Measurements from ENCODE around the gene LIMS1.
"Not testable (repeated sequence)": the region's sequence is repeated elsewhere in the genome, so short reads cannot be mapped to it uniquely, and the experiment has no call there.

LIMS1 gene, protein sequence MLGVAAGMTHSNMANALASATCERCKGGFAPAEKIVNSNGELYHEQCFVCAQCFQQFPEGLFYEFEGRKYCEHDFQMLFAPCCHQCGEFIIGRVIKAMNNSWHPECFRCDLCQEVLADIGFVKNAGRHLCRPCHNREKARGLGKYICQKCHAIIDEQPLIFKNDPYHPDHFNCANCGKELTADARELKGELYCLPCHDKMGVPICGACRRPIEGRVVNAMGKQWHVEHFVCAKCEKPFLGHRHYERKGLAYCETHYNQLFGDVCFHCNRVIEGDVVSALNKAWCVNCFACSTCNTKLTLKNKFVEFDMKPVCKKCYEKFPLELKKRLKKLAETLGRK

DNA sequence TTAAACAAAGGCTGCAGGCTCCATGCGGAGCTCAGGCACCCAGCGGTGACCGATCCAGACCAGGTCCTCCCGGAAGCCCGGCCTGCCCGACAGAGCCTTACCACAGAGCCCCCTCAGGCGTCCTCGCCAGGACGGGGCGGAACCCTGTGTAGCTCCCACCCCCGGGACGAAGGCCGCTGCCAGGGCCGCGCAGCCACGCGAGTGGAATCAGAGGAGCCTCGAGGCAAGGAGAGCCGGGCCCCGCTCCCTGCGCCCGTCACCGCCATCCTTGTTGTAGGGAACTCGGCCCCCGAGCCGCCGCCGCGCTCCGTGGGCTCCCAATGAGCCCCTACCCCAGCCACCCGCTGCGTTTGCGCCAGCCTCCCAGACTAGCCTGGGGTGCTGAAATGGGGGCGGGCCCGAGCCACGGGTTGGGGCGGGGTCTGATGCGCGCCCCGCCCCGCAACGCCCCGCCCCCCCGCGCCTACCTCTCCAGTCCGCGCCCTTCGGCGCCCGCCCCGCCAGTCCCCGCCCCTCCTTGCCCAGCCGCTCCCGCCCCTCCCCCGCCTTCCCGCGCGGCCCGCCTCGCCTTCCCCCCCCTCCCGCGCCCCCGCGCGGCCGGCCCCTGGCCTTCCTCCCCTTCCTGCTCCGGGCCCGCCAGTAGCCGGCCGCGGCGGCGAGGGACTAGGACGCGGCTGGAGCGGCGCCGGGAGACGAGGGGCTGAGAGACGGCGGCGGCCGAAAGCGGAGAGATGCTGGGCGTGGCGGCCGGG lies at the start of gene LIMS1:
TSS of gene LIMS1 (plus strand) at position 639 of the 752 bp plus-strand sequence. CDS start at position 732, 93 bp downstream.
- DNase-seq = peak; percentile 83

DNA sequence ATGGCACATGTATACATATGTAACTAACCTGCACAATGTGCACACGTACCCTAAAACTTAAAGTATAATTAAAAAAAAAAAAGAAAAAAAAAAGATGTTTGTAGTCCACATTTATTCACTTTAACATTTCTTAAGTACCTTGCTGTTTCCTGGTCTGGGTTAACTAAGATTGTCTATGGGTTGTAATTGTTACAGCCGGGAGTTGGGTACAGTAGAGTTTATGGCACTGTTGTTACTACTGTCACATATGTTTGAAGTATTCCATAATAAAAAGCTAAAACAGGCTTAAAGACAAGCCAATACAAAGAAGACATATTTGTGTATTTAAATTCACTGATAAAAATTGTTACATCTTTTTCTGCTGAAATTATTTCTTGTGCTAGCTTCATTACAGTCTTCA lies 49.0 kb upstream of the LIMS1 start:
- DNase-seq = no peak

DNA sequence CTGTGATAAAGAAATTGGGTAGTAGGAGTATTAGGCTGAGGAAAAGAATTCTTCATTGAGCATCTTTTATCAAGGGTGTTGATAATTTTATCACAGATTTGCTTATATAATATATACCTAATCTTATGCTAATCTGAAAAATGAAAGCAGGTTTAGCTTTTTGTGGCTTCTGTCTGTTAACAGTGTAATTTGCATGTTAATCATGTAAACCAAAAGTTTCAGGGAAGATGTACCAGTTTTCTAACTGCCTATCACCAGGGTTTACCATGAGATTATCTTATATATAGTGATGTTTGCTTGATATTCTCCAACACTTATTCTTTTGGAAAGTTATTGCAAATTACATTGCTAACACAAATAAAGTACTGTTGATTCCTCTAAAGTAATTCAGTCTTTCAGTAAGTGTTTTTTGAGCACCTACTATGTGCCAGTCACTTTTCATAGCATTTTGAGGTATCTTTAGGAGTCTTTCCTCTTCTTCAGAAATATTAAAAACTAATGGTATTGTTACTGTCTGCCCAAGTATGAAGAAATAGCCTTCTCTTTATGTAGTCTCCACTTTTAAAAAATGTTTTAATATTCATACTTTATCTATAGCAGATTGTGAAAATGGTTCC lies 43.7 kb upstream of the LIMS1 start:
- DNase-seq = no peak

DNA sequence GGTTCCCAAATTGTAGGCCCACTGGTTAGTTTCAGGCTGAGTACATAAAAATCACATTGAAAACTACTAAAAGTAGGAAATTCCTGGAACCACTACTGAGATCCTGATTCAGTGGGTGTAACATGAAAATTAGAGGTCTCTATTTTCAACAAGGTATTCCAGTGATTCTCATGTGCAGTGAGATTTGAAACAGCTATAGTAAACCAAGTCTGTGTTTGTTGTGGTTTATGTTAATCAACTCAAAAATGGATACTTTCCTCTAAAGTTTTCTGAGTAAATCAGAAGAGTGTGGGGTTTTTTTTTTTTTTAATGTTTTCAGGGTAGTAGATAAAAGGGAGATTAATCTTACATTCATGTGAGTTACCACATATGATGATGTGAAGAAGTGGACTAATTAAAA lies 42.4 kb upstream of the LIMS1 start:
- no peak for DNase-seq

DNA sequence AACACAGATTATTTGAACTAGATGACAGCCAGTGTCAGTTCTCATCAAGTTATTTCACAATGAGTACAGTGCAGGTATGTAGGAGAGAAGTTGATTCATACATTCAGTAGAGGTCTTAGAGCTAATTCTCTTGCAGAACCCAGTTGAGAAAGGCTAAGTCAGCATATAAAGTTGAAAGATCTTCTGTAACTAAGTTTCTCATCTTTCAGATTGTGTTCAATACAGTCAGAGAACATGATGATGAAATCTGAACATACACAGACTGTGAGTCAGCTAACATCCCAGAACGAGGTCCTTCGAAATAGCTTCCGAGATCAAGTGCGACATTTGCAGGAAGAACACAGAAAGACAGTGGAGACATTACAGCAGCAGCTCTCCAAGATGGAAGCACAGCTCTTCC lies 41.9 kb upstream of the LIMS1 start:
- no peak for DNase-seq

DNA sequence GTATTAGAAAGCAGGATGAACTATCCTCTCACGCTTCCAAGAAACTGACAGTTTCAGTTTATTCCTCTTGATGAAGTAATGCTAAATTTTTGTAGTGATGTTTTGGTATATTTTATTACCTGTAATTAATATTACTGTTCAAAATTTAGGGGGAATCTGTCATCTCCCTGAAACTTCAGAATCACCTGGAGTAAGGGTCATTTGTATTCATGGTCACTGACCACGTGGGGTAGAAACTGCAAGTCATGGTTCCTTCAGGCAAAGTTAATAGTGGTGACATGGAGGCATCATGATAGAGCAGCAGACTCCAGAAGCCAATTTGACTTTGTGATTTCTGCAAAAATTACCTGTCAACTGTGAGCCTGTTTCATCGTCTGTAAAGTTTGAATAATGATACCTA lies 38.1 kb upstream of the LIMS1 start:
- not testable (repeated sequence) for DNase-seq

DNA sequence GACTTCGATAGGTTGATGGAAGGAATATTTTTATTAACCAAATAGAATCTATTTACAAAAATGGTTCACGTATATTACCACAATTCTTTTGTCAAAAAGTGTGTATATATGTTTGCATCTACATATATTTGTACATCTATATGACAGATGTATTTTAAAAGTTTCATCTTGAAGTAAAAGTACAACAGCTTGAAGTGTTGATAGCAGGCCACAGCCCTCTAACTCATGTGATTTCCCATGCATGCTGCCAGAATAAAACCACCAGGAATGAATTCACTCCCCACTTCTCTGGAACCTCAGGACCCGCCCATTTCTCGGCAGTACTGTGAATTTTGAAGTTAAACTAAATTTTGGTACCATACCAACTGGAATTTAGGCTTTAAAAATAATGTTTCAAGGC lies 26.6 kb upstream of the LIMS1 start:
- DNase-seq = not testable (repeated sequence)

DNA sequence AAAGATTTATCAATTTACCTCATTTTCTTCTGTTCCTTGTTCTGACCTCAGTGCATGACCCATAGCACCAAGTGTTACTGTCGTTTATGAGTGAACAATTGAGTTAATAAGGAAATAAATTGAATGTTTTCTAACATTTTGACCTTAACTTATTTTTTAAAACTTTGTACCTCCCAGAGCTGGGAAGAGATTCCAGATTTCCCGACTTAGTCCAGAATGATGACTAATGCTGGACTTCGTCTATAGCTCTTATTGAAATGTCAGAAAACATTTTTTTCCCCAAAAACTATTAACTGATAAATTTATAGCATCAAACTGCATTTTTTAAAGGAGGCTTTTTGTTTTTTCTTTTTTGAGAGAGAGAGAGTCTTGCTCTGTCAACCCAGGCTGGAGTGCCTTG lies 21.8 kb upstream of the LIMS1 start:
- not testable (repeated sequence) for DNase-seq

DNA sequence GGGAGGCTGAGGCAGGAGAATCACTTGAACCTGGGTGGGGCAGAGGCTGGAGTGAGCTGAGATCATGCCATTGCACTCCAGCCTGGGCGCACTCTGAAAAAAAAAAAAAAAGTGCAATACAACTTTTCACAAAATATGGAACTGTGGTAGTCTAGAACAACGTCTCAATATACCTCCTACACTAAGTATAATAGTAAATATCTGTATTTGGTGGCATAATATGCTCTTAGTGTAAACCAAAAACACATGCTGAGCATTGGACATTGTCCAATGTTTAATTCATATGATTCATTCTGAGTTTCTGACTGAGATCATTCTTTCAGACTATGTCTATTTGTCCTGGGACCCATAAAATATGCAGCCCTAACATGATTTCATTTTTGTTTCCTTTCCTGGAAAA lies 19.8 kb upstream of the LIMS1 start:
- not testable (repeated sequence) for DNase-seq

DNA sequence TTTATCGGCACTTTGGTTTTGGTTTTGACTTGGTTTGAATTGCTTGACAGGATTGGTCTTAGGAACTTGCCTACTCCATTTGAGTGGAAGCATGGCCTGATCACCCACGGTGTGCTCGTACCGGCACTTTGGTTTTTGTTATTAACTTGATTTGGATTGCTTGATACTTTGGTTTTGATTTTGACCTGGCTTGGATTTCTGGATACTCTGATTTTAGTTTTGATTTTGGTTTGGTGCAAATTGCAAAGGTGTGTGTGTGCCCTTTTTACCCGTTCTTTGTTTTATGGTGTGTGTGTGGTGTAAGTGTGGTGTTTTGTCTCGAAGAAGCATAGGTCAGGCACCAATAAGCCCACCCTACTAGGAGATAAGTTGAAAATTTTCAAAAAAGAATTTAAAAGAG lies 9.6 kb upstream of the LIMS1 start:
- not testable (repeated sequence) for DNase-seq

DNA sequence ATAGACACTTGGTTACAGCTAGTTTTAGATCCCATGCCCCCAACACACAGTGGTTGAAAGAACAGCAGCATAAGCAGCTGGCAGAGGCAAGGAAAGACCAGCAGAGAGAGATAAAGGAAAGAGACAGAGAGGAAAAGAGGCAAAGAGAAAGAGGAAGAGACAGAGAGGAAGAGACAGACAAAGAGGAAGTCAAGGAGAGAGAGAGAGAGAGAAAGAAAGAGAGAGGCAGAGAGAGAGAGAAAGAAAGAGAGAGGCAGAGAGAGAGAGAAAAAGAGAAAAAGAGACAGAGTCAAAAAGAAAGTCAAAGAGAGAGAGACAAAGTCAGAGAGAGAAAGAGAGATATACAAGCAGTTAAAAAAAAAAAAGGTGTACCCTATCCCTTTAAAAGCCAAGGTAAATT lies 9.0 kb upstream of the LIMS1 start:
- not testable (repeated sequence) for DNase-seq

DNA sequence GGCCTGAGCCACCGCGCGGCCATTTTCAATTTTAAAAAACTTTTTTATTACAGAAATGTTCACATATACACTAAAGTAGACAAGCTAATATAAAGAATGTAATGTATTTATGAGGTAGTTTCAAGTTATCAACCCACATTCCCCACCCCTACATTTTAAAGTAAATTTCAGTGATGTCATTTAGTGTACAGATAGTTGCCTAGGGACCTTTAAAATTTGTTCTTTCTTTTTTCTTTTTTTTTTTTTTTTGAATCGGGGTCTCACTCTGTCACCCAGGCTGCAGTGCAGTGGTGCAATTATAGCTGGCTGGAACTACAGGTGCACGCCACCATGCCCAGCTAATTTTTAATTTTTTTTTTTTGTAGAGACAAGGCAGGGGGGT lies 2.6 kb upstream of the LIMS1 start:
- no peak for DNase-seq

DNA sequence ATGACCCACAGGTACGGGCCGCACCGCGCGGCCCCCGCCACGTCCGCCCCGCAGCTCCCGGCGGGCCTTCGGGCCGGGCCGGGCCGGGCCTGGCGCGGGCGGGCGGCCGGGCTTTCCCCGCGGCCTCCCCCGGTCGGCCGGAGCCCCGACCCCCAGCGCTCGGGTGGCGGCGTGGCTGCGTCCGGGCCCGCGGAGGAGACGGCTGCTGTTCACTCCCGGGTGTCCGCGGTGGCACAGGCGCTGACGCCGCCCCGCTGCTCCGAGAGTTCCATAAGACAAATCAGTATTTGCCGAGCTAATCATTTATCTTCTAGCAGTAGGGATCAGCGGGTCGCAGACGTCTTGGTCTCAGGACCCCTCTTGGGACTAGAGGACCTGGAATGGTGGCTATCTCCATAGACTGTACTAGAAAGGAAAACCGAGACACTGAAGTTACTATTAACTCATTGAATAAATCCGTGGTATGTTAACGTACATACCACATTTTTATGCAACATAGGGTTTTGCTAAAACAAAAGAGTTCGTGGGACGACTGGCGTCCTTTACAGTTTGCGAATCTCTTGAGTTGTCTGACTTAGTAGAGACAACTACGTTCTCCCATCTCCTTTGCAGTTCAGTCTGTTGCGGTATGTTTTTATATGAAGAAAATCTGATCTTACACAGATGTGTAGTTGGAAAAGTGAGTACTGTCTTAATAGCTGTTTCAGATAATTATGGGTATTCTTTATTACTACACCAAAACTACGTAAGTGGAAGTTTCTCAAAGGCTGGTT lies 500 bp downstream of the LIMS1 start:
- peak; percentile 19 for DNase-seq

DNA sequence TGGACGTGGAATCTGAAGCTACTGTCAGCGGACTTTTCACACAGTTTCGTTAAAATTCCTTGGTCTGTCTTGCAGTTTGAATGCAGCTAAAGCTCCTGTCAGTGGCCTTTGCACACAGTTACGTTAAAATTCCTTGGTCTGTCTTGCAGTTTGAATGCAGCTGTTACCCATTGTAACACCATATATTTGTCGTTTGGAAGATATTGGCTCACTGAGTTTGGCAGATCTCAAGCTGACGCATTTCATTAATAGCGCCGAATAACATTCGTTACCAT lies 1.0 kb downstream of the LIMS1 start:
- DNase-seq = no peak

DNA sequence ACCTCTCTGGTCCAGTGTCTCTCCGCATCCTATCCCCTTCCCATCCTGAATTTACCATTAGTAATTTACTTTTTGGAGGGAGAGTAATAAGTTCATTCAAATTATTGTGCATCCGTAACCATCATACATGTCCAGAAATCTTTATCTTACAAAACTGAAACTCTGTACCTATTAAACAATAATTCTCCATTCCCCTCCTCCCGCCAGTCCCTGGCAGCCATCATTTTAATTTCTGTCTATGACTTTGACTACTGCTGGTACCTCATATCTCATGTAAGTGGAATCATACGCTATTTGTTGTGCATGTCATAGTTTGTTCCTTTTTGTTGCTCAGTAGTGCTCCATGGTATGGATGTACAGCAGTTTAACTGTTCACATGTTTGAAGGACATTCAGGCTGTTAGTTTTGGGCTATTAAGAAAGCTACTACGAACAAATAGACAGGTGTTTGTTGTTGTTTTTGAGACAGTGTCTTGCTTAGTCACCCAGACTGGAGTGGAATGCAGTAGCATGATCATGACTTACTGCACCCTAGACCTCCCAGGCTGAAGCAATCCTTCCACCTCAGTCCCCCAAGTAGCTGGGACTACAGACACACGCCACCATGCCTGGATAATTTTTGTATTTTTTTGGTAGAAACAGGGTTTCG lies 2.0 kb downstream of the LIMS1 start:
- no peak for DNase-seq

DNA sequence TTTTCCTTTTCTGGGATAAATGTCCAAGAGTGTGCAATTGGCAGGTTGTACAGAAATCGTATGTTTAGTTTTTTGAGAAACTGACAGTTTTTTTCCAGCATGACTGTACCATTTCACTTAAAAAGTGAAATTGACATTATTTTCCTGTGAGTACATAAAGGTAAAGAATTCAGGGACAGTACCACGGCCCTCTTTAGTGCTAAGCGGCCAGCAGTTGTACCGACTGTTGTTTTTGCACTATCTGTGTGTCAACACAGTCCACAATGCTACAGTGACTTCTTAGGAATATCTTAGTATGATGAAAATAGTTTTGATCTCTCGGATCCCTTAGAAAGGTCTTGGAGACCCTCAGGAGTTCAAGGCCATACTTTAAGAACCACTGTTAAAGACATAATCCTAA lies 2.6 kb downstream of the LIMS1 start:
- no peak for DNase-seq

DNA sequence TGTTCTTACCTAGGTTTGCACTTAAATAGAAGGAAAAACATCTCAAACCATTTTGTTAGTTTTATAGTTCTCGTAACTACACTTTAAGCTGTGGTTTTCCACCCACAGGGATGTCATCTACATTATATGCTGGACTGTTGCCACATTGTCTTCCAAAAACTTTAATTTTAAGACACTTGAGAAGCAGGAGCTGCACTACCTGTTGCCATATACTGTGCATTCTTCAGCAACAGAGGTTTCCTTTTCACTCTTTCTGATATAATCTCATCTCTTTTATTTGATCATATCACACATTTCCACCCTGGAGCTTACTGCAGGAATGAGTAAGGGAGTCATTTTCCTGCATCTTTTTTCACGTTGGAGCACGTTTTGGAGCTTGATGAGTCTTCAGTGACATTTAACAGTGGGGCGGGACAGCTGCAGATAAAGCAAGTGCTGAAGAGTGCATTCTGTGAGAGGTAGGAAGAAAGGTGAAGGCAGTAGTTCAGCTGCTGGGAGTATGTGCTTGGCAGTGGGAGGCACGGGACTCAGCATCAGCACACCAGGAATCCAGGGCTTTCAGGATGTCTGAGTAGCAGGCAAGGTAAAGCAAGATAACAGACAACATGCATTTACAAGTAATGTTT lies 3.8 kb downstream of the LIMS1 start:
- DNase-seq = no peak

DNA sequence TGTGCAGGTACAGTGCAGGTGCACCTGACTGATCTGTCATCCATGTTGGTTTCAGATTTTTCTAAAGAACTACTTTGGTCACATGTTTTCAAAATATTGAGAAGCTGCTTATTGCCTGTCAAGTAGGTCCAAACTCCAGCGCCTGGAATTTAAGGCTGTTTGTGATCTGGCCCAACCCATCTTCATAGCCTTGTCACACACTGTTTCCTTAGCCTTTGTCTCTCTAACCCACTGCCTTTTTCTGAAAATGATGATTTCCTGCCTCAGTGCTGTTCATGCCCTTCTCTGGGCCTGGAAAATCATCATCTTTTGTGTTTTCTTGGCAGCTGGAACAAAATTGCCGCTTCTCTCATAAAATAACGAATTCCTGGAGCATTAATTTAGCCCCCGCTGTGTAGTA lies 7.2 kb downstream of the LIMS1 start:
- no peak for DNase-seq

DNA sequence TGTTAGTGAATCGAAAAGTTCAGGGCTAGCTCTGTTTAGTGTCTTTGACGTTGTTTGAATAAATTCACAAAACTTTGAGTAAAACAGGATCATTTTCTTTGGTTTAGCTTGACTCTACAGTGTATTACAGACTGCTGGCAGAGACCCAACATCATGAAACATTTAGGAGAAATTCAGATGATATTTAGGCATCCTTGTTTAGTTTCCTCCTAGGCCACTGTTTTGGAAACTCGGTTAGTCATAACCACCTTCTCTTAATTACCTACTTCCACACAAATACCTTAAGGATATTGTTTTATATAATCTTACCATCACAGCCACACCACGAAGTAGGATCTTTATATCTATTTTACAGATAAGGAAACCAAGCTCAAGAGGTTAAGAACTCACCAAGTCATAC lies 7.8 kb downstream of the LIMS1 start:
- no peak for DNase-seq

DNA sequence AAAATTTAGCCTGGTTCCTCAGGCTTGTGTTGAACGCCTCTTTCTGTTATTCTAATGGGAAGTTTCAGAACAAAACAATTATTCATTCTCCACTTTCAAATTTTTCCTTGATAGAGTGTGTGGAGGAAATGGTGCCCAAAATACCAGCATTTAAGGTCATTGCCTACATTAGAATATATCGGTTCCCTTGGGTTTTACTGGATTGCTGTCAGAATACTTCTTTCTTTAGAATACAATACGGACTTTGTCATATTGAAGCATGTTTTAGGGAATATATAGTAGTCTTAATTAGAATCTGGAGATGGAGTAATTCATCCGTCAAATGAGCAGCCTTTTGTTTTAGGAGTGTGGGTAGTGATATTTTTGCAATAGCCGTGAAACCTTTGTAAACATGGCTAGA lies 13.3 kb downstream of the LIMS1 start:
- no peak for DNase-seq

DNA sequence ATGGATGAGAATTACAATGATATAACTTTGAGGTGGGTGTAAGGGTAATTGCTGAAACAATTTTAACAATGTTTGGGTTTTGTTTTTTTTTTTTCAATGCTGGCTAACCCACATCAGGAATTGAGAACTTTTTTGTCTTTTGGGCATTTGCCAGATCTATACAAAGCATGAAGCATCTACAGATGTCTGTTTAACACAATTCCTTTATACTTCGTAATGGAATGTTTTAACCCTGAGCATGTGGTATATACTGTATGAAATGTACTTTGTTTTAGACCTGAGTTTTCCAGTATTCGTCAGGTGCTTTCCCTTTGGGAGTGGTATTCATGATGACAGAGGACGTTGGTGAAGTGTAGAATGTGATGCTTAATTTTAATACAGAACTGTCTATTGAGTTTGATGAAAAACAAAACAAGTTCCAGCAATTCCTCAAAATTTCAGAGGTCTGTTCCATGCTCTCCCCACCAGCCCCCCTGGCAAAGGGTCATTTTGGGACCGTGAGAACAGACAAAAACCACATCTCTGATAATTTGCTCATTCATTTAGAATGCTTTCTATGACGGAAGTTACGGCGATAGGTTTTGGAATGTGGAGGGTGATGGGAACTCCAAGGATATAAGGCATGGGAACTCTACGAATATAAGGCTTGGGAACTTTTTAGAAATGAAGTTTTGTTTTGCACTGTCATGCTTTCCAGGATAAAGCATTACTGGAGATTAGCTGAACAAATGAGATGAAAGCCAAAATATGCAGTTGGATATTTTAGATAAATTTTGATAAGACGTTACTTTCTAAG lies 14.1 kb downstream of the LIMS1 start:
- no peak for DNase-seq

DNA sequence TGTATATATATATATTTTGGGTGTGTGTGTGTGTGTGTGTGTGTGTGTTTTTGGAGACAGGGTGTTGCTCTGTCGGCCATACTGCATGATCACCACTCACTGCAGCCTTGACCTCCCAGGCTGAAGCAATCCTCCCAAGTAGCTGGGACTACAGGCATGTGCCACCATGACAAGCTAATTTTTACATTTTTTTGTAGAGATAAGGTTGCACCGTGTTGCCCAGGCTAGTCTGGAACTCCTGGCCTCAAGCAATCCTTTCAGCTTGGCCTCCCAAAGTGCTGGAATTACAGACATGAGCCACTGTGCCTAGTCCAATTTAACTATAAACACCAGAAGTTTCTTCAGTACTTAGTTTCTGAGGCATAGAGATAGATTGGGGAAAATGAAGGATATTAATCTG lies 18.3 kb downstream of the LIMS1 start:
- no peak for DNase-seq

Data from NCI-H1694 treated with DMSO at 0.1 percent for 48 hours (cell line).